Suprapubic skin (tissue), 4 donors: ENCODE measurements around the gene ADORA1. TPM values are rescaled to one million over a fixed set of nuclear protein-coding genes. Genes with fewer than 3 reads are reported as not detected.
A peak's percentile ranks its signal among the peaks of the same experiment; 100 is the strongest.

ENCODE experiments used
- DNase-seq, 2 donors: peaks; one replicate each; pipeline ENCODE4 v3.0.0-alpha.2; 2019; ENCODE audit warnings: low spot score in 2 of 2
- H3K27ac ChIP-seq: fragments of 200-600 bp; sonication (generic); one replicate; pipeline ENCODE4 v1.5.1; 2019
- H3K27me3 ChIP-seq: fragments of 200-600 bp; sonication (generic); one replicate; pipeline ENCODE4 v1.5.1; 2019
- H3K36me3 ChIP-seq: fragments of 200-600 bp; sonication (generic); one replicate; pipeline ENCODE4 v1.5.1; 2019
- H3K4me1 ChIP-seq: fragments of 200-600 bp; sonication (generic); one replicate; pipeline ENCODE4 v1.5.1; 2019
- H3K4me3 ChIP-seq: fragments of 200-600 bp; sonication (generic); one replicate; pipeline ENCODE4 v1.5.1; 2019; ENCODE audit warnings: mild to moderate bottlenecking
- H3K9me3 ChIP-seq: fragments of 200-600 bp; sonication (generic); one replicate; pipeline ENCODE4 v1.5.1; 2019
- EP300 ChIP-seq: sonication (generic); formaldehyde crosslinking; IDR thresholded peaks from one replicate; pipeline ENCODE4 v1.6.1; 2017; ENCODE audit warnings: antibody characterized with exemption
- POLR2A ChIP-seq, 2 donors: fragments of 450-650 bp; IDR thresholded peaks; one replicate each; pipeline ENCODE4 v1.6.1; 2017; ENCODE audit warnings: antibody characterized with exemption in 2 of 2, mild to moderate bottlenecking in 2 of 2, moderate library complexity in 2 of 2
- POLR2AphosphoS5 ChIP-seq, 3 donors: sonication (generic); formaldehyde crosslinking; IDR thresholded peaks; one replicate each; pipeline ENCODE4 v1.6.1; 2017; ENCODE audit warnings: antibody characterized with exemption in 3 of 3
- WGBS: methylation state at CpG from one replicate; pipeline ENCODE4 v1.1.5; 2018; 5-methylcytosine and 5-hydroxymethylcytosine counted together
- total RNA-seq, 4 donors: library from RNA; depleted of rRNA; stranded (reverse); fragments of >200 nt; gene quantifications; one replicate each; pipeline ENCODE4 v1.1.0, GENCODE V29; 2016
- TF ChIP-seq, protein P1 (sequence below), 2 donors: fragments of 200-600 bp in 1 of 2; fragments of 450-650 bp in 1 of 2; sonication (generic) in 1 of 2; IDR thresholded peaks; one replicate each; pipeline ENCODE4 v1.5.1; 2016 to 2019; ENCODE audit warnings: antibody characterized with exemption in 2 of 2, mild to moderate bottlenecking in 1 of 2, moderate library complexity in 1 of 2

The ADORA1 gene
- total RNA-seq, 4 donors from 2014 or later: 3.4 to 8.2 (median 5.6) TPM

DNA sequence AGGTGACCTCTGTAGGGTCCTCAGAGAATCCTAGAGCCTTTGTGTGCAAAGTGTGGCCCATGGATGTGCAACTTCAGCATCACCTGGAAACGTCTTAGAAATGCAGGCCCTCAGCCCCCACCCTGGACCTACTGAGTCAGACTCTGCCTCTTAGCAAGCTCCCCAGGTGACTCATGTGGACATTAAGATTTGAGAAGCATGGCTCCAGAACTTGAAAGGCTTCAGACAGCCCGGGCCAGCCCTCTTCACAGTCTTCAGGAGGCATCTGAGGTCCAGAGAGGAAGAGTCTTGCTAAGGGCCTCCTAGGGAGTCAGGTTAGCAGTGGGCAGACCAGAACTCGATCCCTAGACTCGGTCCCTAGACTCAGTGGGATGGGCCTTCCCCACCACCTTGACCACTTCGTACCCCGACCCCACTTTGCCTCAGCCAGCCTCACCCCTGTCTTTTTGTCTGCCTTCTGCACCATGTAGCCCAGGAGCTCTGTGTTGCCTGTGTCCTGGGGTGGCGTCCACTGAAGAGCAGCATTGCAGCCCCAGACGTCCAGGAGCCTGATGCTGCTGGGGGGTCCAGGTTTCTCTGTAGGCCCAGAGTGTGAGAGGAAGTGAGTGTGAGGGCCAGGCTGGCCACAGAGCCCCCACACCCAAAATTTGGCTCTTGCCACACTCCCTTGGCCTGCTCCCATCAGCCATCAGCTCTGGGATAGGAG is 43.3 kb downstream of the ADORA1 start:
- Histone ChIP-seq H3K36me3 (no peaks in the 10 kb centered on the region), H3K9me3 (no peaks in the 10 kb centered on the region), H3K4me1 (no peaks in the 10 kb centered on the region), H3K27ac (no peak overlapping the region), H3K27me3 (peaks cover 6% of the 10 kb centered on the region), H3K4me3 (no peak overlapping the region)
- WGBS: 93% methylated on average over 7 of the region's 8 CpGs
- TF ChIP-seq POLR2A (IDR thresholded peaks at IDR 0.05) (no peak), POLR2AphosphoS5 (IDR thresholded peaks at IDR 0.05) (no peak), EP300 (no peak)
- TF ChIP-seq, protein P1, sequence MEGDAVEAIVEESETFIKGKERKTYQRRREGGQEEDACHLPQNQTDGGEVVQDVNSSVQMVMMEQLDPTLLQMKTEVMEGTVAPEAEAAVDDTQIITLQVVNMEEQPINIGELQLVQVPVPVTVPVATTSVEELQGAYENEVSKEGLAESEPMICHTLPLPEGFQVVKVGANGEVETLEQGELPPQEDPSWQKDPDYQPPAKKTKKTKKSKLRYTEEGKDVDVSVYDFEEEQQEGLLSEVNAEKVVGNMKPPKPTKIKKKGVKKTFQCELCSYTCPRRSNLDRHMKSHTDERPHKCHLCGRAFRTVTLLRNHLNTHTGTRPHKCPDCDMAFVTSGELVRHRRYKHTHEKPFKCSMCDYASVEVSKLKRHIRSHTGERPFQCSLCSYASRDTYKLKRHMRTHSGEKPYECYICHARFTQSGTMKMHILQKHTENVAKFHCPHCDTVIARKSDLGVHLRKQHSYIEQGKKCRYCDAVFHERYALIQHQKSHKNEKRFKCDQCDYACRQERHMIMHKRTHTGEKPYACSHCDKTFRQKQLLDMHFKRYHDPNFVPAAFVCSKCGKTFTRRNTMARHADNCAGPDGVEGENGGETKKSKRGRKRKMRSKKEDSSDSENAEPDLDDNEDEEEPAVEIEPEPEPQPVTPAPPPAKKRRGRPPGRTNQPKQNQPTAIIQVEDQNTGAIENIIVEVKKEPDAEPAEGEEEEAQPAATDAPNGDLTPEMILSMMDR (IDR thresholded peaks at IDR 0.05): no peak
- peak in 1 of 2 donors; percentile 27 for DNase-seq

DNA sequence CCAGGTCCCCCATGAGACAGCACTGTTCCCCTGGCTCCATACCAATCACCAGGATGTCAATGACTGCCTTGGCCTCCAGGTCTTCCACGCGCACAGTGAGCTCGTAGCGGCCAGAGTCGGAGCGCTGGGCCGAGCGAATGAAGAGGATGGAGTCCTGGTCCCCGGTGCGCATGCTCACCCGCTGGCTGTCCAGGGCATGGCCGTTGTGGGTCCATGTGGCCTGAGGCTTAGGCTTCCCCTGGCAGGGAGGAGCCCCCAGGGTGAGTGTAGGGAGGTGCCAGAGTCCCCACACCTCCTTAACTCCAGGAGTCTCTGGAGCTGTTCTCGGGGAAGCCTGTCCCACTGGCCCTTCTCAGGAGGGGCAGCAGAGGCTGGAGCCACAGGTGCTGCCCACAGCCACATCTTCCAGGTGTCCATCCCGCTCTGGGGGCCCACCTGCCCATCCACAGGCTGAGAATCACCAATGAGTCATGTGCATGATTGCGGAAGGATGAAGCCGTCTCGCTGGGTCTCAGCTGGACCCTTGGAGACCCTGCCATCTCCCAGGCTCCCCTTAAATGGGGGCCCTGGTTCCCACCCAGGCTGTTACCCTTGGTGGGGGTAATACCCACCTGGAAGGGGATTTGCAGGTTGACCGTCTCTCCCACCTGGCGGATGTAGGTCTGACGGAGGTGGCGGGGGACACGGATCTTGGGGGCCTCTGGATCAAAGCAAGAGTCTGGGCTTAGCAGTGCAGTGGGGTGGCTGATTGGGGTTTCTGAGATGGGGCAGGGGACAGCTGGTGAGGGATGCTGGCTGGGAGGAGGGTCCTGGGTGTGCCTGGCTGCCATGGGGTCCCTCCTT is 44.0 kb downstream of the ADORA1 start:
- whole genome bisulfite sequencing: 98% methylated on average over 8 of the region's 22 CpGs
- H3K36me3 ChIP-seq: no peaks in the 10 kb centered on the region
- DNase-seq: peak in 1 of 2 donors; percentile 58

DNA sequence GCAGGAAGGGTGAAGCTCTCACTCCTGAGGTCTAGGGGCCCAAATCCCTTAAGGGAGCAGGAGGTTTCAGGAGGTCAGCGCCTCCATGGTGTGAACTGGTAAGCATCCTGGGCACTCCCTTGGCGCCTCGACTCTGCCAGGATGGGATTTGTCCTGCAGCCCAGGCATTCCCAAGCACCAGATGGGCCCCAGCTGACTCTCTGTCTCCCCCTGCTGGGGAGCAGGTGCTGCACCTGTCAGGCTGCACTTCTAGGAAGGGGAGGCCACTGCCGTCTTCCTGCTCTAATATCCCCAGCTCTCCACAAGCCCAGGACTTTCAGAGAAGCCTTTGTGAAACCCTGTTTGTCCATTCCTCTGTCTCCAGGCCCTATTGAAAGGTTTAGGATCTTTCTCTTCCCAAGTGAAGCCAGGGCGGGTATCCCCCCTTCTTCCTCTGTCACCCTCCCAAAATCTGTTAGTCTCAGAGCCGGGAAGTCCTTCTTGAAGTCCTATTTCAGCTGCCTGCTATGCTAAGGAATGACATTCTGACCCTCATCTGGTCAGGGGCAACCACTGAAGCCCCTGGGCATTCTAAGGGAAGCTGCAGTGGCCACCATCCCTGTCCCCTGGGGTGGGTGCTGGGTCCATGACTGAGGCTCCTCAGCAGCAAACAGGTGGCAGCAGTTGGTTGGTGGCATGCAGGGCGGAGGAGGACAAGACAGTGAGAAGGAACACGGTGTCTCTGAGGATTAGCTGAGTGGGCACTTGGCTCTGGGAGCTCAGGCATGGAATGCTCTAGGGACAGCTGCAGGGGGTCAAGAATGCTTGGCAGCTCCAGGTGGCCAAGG is 44.9 kb downstream of the ADORA1 start:
- peaks cover 3% of the 10 kb centered on the region for H3K27me3 ChIP-seq
- no peak overlapping the region for H3K4me3 ChIP-seq
- no peak overlapping the region for H3K27ac ChIP-seq
- H3K9me3 ChIP-seq: no peaks in the 10 kb centered on the region
- H3K36me3 ChIP-seq: no peaks in the 10 kb centered on the region
- DNase-seq: peak in 1 of 2 donors; percentile 66
- H3K4me1 ChIP-seq: no peaks in the 10 kb centered on the region
- WGBS: 55% methylated on average over 6 of the region's 8 CpGs
- TF ChIP-seq, protein P1 (IDR thresholded peaks at IDR 0.05): peak; percentile 33 to 84
- TF ChIP-seq POLR2A (IDR thresholded peaks at IDR 0.05): no peak

More for the DNA sequence above, 44.0 kb downstream of the ADORA1 start:
- H3K9me3 ChIP-seq: no peaks in the 10 kb centered on the region
- TF ChIP-seq EP300: no peak
- no peak for TF ChIP-seq POLR2A (IDR thresholded peaks at IDR 0.05)
- TF ChIP-seq, protein P1 (IDR thresholded peaks at IDR 0.05): no peak
- no peak for TF ChIP-seq POLR2AphosphoS5 (IDR thresholded peaks at IDR 0.05)
- H3K27me3 ChIP-seq: peaks cover 3% of the 10 kb centered on the region
- H3K4me3 ChIP-seq: no peak overlapping the region
- no peaks in the 10 kb centered on the region for H3K4me1 ChIP-seq
- H3K27ac ChIP-seq: no peak overlapping the region

DNA sequence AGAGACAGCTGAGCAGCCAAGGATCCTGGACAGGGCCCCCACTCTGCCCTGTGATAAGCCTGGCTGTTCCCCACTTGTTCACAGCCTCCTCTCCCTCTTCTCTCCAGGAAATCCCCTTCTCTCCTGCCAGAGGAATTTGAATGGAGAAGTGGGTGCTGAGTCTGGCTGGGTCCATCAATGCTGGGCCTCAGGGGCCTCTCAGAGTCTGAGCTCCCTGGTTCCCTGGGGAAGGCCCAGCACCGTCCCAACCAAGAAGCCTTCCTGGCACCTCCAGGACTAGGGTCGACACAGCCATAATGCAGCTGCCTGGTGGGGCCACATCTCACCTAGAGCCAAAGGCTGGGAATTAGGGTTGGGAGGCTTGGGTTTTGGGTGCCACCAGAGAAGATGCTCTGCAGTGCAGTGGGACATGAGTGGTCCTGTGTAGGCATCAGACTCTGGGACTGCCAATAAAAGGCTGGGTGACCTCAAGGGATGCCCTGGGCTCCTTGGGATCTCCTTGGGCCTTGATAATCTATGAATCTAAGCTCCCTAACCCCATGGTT is 45.6 kb downstream of the ADORA1 start:
- TF ChIP-seq, protein P1 (IDR thresholded peaks at IDR 0.05): no peak
- no peak for TF ChIP-seq POLR2A (IDR thresholded peaks at IDR 0.05)
- TF ChIP-seq EP300: no peak
- no peak for TF ChIP-seq POLR2AphosphoS5 (IDR thresholded peaks at IDR 0.05)
- no peak overlapping the region for H3K4me3 ChIP-seq
- H3K36me3 ChIP-seq: no peaks in the 10 kb centered on the region
- H3K4me1 ChIP-seq: no peaks in the 10 kb centered on the region
- H3K27ac ChIP-seq: no peak overlapping the region
- no peaks in the 10 kb centered on the region for H3K9me3 ChIP-seq
- peak in 1 of 2 donors; percentile 36 for DNase-seq
- 86% methylated on average over 1 of the region's 2 CpGs for WGBS
- peaks cover 3% of the 10 kb centered on the region for H3K27me3 ChIP-seq
